ENCODE measurements around the gene MIEF2. TPM values are rescaled to one million over a fixed set of nuclear protein-coding genes. Genes with fewer than 3 reads are reported as not detected.
A peak's percentile ranks its signal among the peaks of the same experiment; 100 is the strongest.

The MIEF2 gene
- total RNA-seq, 1 experiment from 2014 or later = 17.5 TPM

- Histone ChIP-seq H4K20me1 (ENCODE audit: low read length) (no peaks in the 10 kb centered on the region), H3K9me2 (replicated peaks; ENCODE audit: low read length) (no peaks in the 10 kb centered on the region), H3K4me1 (ENCODE audit: insufficient read depth, low read length) (peaks cover 20% of the 10 kb centered on the region), H3K27me3 (ENCODE audit: low read length) (no peaks in the 10 kb centered on the region), H3K27ac (ENCODE audit: low read length) (no peak overlapping the region), H3K4me2 (ENCODE audit: low read length) (peak overlapping the region; percentile 74), H2AFZ (ENCODE audit: low read length) (peak overlapping the region; percentile 76), H3K9ac (ENCODE audit: low read length) (no peak overlapping the region), H3K4me3 (ENCODE audit: low read length) (peak overlapping the region; percentile 49; the same call in 1 of the 2 replicates), H3K79me2 (ENCODE audit: low read length) (peaks cover 37% of the 10 kb centered on the region), H3K36me3 (ENCODE audit: low read depth, low read length) (no peaks in the 10 kb centered on the region), H3F3A (ENCODE audit: low read length, unreplicated experiment) (no peaks in the 10 kb centered on the region), H3K9me3 (ENCODE audit: low read length) (no peaks in the 10 kb centered on the region)
- TF ChIP-seq, protein P1, sequence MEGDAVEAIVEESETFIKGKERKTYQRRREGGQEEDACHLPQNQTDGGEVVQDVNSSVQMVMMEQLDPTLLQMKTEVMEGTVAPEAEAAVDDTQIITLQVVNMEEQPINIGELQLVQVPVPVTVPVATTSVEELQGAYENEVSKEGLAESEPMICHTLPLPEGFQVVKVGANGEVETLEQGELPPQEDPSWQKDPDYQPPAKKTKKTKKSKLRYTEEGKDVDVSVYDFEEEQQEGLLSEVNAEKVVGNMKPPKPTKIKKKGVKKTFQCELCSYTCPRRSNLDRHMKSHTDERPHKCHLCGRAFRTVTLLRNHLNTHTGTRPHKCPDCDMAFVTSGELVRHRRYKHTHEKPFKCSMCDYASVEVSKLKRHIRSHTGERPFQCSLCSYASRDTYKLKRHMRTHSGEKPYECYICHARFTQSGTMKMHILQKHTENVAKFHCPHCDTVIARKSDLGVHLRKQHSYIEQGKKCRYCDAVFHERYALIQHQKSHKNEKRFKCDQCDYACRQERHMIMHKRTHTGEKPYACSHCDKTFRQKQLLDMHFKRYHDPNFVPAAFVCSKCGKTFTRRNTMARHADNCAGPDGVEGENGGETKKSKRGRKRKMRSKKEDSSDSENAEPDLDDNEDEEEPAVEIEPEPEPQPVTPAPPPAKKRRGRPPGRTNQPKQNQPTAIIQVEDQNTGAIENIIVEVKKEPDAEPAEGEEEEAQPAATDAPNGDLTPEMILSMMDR (conservative IDR thresholded peaks at IDR 0.05; ENCODE audit: low read depth, low read length) = no peak
- TF ChIP-seq EZH2phosphoT487 (IDR thresholded peaks at IDR 0.05; ENCODE audit: borderline replicate concordance, low read length) (no peak), EZH2 (IDR thresholded peaks at IDR 0.05; ENCODE audit: low read length, unreplicated experiment) (no peak)
- no TSS peak for BruUV-seq (replicated peaks)
- ChIA-PET CTCF (no interaction called here), POLR2A (ENCODE audit: unreplicated experiment) (no interaction called here)
- no peak for ATAC-seq
- intact Hi-C loops (cut with micrococcal nuclease) = no loop called here
- DNase-seq = no peak
Observed at GRCh38 chr17:18224387-18225120, 35.9 kb upstream of the MIEF2 start.

- intact Hi-C loops (cut with micrococcal nuclease) = no loop called here
- Histone ChIP-seq H4K20me1 (ENCODE audit: low read length) (no peaks in the 10 kb centered on the region), H3K4me1 (ENCODE audit: insufficient read depth, low read length) (peaks cover 20% of the 10 kb centered on the region), H3K27me3 (ENCODE audit: low read length) (no peaks in the 10 kb centered on the region), H3K36me3 (ENCODE audit: low read depth, low read length) (no peaks in the 10 kb centered on the region), H3K79me2 (ENCODE audit: low read length) (peaks cover 37% of the 10 kb centered on the region), H3K9me2 (replicated peaks; ENCODE audit: low read length) (no peaks in the 10 kb centered on the region), H3K9me3 (ENCODE audit: low read length) (no peaks in the 10 kb centered on the region), H3F3A (ENCODE audit: low read length, unreplicated experiment) (no peaks in the 10 kb centered on the region), H3K9ac (ENCODE audit: low read length) (peak within 1 kb of the TSS; percentile 68), H3K4me2 (ENCODE audit: low read length) (peak within 1 kb of the TSS; percentile 99), H3K27ac (ENCODE audit: low read length) (no peak within 1 kb of the TSS), H3K4me3 (ENCODE audit: low read length) (peak within 1 kb of the TSS; percentile 88), H2AFZ (ENCODE audit: low read length) (peak within 1 kb of the TSS; percentile 87)
- POLR2A ChIA-PET (ENCODE audit: unreplicated experiment) = interaction anchor here (0.6 kb wide), 1 partner anchor 84 kb away, joined by 21 read pairs; no protein-coding TSS in a partner anchor
- CTCF ChIA-PET = interaction anchor here (0.6 kb wide), 1 partner anchor 112 kb away, joined by 3 read pairs; no protein-coding TSS in a partner anchor
- TF ChIP-seq EZH2 (IDR thresholded peaks at IDR 0.05; ENCODE audit: low read length, unreplicated experiment) = no peak
- no peak for TF ChIP-seq EZH2phosphoT487 (IDR thresholded peaks at IDR 0.05; ENCODE audit: borderline replicate concordance, low read length)
- TF ChIP-seq, protein P1 (conservative IDR thresholded peaks at IDR 0.05; ENCODE audit: low read depth, low read length) = no peak
- DNase-seq (peak; percentile 97), ATAC-seq (peak; percentile 91)
- BruUV-seq (replicated peaks) = no TSS peak
Observed at GRCh38 chr17:18225121-18225641, 35.3 kb upstream of the MIEF2 start, which contains the start of gene LLGL1. TSS of gene LLGL1 (plus strand) at chr17:18225635. CDS start at chr17:18225683, 48 bp downstream.

Data from PC-3 (cell line).